SIG-M5 treated with dmso at 0.1 percent for 504 hours (cell line): ENCODE measurements around the gene XIRP1.

ENCODE experiments used
- DNase-seq: peaks from one replicate; lab custom pipeline; 2025; ENCODE audit not compliant: unreplicated experiment; lab: John Stamatoyannopoulos, UW

XIRP1 gene

DNA sequence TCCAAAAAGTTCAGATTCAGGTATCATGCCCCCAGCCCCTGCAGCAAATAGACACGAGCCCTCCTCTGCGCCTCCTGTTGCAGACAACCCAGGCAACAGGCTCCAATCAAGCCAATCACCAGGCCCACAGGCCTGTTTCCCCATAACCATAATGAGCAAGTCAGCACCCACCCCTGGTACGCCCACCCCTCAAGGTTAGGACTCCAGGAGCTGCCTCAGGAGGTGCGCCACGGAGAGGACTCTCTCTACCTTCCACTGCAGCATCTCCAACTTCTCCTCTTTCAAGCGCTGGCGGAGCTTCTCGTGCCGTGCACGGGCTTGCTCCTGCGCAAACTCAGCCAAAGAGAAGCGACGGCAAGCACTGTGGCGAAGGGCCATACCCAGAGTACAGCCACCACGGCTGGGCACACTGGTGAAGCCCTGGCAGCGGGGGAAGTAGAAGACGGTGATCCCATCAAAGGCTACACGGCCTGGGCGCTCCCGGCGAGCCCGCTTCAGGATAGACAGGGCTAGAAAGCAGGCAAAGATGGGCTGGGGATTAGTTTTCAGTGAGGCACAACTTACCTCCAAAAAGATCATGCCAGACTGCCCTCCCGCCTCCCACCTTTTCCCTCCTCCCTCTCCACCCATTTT is 47.5 kb downstream of the XIRP1 start:
- DNase-seq: no peak

- DNase-seq: no peak
These were observed 48.2 kb downstream of the XIRP1 start for GRCh38 chr3:39144095-39144747.

- DNase-seq: no peak
These were observed 49.1 kb downstream of the XIRP1 start for GRCh38 chr3:39143051-39143885.

- DNase-seq: no peak
These were observed 50.3 kb downstream of the XIRP1 start for GRCh38 chr3:39142067-39142466.

DNA sequence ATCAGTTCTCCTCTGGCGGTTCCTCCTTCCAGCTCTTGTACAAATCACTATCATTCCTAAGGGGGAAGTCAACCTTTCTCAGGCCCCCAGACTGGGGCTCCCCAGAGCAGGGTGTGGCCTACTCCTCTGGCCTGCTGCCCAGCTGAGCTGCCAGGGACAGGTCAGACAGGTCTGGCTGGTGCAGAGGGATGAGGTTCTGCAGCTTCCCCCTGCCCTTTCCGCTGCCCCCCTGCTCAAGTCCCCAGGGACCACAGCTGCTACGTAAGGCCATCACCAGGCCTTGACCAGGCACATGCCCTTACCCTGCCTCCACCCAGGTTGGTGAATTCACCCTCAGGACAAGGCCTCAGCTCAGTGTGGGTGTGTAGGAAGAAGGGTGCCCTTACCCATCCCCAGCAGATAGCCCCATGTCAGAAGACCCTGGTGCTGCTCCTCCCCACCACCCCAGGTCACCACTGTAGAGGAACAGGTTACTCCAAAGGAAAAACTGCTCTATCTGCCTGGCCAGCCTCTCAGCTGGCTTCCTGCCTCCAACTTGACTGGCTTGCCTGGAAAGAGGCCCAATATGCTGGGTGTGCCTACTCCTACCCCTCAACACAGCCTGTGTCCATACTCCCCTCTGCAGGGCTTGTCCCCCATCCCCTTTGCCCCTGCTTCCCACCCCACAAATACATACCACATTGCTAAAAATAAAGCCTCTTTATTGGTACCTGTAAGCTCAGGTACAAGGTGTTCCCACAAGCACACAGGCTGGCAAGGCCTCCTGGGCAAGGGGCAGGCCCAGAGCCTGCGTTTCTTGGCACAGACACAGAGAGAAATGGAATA is 51.0 kb downstream of the XIRP1 start:
- DNase-seq: peak; percentile 47

GRCh38 chr3:39140341-39140971 is 51.9 kb downstream of the XIRP1 start:
- no peak for DNase-seq

- no peak for DNase-seq
These were observed 53.0 kb downstream of the XIRP1 start for GRCh38 chr3:39139442-39139841.

GRCh38 chr3:39138804-39139415 is 53.5 kb downstream of the XIRP1 start:
- DNase-seq: no peak

DNA sequence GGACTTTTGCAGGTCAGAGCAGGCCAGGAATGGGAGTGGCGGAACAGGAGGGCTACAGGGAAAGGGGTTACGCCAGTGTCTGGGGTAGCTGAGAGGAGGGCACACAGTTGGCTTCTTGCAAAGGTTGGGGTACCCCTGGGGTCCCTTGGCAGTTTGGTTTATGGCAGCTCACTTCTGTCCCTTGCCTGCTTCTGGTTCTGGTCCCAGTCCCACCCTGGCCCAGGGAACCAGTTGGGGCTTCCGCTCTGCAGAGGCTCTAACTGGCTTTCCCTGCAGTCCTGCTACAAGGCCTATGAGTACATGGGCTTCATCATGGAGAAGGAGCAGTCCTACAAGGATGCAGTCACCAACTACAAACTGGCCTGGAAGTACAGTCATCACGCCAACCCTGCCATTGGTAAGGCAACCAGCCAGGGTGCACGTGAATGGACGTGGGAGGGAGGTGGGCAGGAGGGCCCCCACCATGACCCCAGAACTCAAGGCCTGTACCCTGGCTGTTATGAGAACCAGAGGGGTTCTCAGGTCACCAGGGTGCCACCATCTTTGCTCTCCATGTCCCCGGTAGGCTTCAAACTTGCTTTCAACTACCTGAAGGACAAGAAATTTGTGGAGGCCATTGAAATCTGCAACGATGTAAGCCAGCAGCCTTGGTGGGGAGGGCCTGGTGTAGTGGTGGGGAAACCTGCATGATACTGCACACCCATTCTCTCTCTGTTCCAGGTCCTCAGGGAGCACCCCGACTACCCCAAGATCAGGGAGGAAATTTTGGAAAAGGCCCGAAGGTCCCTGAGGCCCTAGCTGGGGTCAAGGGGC is 54.2 kb downstream of the XIRP1 start:
- no peak for DNase-seq

- DNase-seq: no peak
These were observed 54.9 kb downstream of the XIRP1 start for GRCh38 chr3:39137435-39137936.

- DNase-seq: no peak
These were observed 55.6 kb downstream of the XIRP1 start for GRCh38 chr3:39136533-39137434.

DNA sequence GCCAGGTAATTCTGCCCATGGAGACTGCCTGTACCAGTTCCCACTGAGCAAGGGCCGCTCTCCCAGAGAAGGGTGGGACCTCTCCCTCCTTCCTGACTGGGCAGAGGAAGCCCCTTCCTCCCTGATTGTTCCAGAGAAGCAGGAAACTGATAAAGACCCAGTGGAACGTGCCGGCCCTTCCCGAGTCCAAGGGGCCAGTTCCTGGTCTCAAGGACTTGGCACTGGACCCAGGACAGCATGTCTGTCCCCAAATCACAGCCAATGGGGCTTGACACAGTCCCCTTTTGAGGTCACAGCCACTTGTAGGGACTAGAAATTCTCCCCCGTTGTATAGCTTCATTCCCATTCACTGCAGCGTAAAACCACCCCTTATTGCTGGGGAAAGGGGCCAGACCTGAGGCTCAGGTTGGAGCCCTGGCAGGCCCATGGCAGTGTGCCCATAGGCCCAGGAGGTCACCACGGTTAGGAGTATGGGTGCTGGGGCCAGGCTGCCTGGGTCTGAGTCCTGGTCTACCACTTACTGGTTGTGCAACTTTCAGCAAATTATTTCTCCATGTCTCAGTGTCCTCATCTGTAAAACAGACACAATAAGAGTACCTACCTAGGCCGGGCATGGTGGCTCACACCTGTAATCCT is 57.1 kb downstream of the XIRP1 start:
- no peak for DNase-seq

GRCh38 chr3:39134305-39134704 is 58.1 kb downstream of the XIRP1 start:
- no peak for DNase-seq

GRCh38 chr3:39133822-39134221 is 58.6 kb downstream of the XIRP1 start:
- DNase-seq: no peak
